K562 (cell line): ENCODE measurements around the gene MEX3D. TPM values are rescaled to one million over a fixed set of nuclear protein-coding genes. Genes with fewer than 3 reads are reported as not detected.

Experiments used
- ADNP ChIP-seq: fragments of 200-800 bp; sonication (Bioruptor generic); IDR thresholded peaks from 2 replicates; pipeline ENCODE4 v1.6.1; 2016; ENCODE audit warnings: missing genetic modification characterization, missing compliant biosample characterization
- ATF7 ChIP-seq: fragments of 450-650 bp; IDR thresholded peaks from 2 replicates; pipeline ENCODE4 v1.7.1; 2014; ENCODE audit warnings: mild to moderate bottlenecking, moderate library complexity
- BRD9 ChIP-seq: fragments of 450-650 bp; IDR thresholded peaks from 2 replicates; pipeline ENCODE4 v1.6.1; 2018; ENCODE audit warnings: low read depth; ENCODE audit not compliant: partially characterized antibody
- CBFA2T3 ChIP-seq: fragments of 450-650 bp; IDR thresholded peaks from 2 replicates; pipeline ENCODE4 v1.6.1; 2017
- CHD1 ChIP-seq: fragments of 200-600 bp; sonication (generic); IDR thresholded peaks from one replicate; pipeline ENCODE4 v1.6.1; 2012; ENCODE audit warnings: mild to moderate bottlenecking, moderate library complexity, low read length, inconsistent platforms
- ETV5 ChIP-seq: sonication (generic); formaldehyde crosslinking; IDR thresholded peaks from 2 replicates; pipeline ENCODE4 v1.4.0; 2020; ENCODE audit warnings: low read depth, mild to moderate bottlenecking, missing genetic modification reagents
- FOS ChIP-seq: IDR thresholded peaks from 3 replicates; pipeline ENCODE4 v1.6.1; 2011; ENCODE audit not compliant: insufficient read length; ENCODE audit errors: extremely low read depth
- GABPB1 ChIP-seq: sonication (generic); formaldehyde crosslinking; IDR thresholded peaks from 2 replicates; pipeline ENCODE4 v1.8.0; 2022; ENCODE audit warnings: mild to moderate bottlenecking, missing genetic modification reagents
- IFI16 ChIP-seq: fragments of 250-450 bp; sonication (Bioruptor Pico); IDR thresholded peaks from 2 replicates; pipeline ENCODE4 v2.1.2; 2022; ENCODE audit warnings: mild to moderate bottlenecking, inconsistent platforms
- NRF1 ChIP-seq, 2 experiments: fragments of 450-650 bp; IDR thresholded peaks in 1 of 2; conservative IDR thresholded peaks in 1 of 2; 2 replicates each; pipeline ENCODE4 v1.6.1; 2014; ENCODE audit warnings: mild to moderate bottlenecking in 2 of 2
- PHF8 ChIP-seq: fragments of 200-600 bp; sonication (generic); IDR thresholded peaks from 2 replicates; pipeline ENCODE4 v1.6.1; 2012; ENCODE audit warnings: mixed run types, mild to moderate bottlenecking, inconsistent platforms, low read length, moderate library complexity, borderline replicate concordance
- RCOR1 ChIP-seq, 2 experiments: IDR thresholded peaks; 2 replicates each; pipeline ENCODE4 v1.6.1; 2012; ENCODE audit warnings: low read depth in 2 of 2, low read length in 2 of 2, borderline replicate concordance in 1 of 2, improper control_type of control experiment in 1 of 2
- SMARCA4 ChIP-seq: fragments of 450-650 bp; IDR thresholded peaks from 2 replicates; pipeline ENCODE4 v1.6.1; 2016
- SMARCA5 ChIP-seq: fragments of 450-650 bp; IDR thresholded peaks from 2 replicates; pipeline ENCODE4 v1.6.1; 2016
- SMARCC2 ChIP-seq: fragments of 450-650 bp; IDR thresholded peaks from 2 replicates; pipeline ENCODE4 v1.6.1; 2017; ENCODE audit warnings: antibody characterized with exemption, moderate library complexity, mild to moderate bottlenecking, low read depth
- TAL1 ChIP-seq: fragments of 450-650 bp; IDR thresholded peaks from 2 replicates; pipeline ENCODE4 v1.6.1; 2016; ENCODE audit warnings: mild to moderate bottlenecking
- TARDBP ChIP-seq: fragments of 450-650 bp; IDR thresholded peaks from 2 replicates; pipeline ENCODE4 v1.6.1; 2016
- TBL1XR1 ChIP-seq, 2 experiments: IDR thresholded peaks; 2 replicates each; pipeline ENCODE4 v1.6.1; 2012; ENCODE audit warnings: improper control_type of control experiment in 2 of 2, low read length in 2 of 2, mild to moderate bottlenecking in 1 of 2
- THAP7 ChIP-seq: fragments of 250-450 bp; sonication (Bioruptor Pico); IDR thresholded peaks from 2 replicates; pipeline ENCODE4 v1.5.0; 2021
- XRCC5 ChIP-seq: fragments of 200-400 bp; formaldehyde crosslinking; IDR thresholded peaks from 2 replicates; pipeline ENCODE4 v1.6.1; 2017; ENCODE audit warnings: low read depth, mild to moderate bottlenecking, low read length
- ZNF277 ChIP-seq: fragments of 250-450 bp; sonication (Bioruptor Pico); IDR thresholded peaks from 2 replicates; pipeline ENCODE4 v1.8.0; 2022; ENCODE audit warnings: inconsistent platforms, mild to moderate bottlenecking, moderate library complexity, borderline replicate concordance
- ZNF57 ChIP-seq: fragments of 450-650 bp; formaldehyde crosslinking; IDR thresholded peaks from 2 replicates; pipeline ENCODE4 v1.4.0; 2020; ENCODE audit warnings: mild to moderate bottlenecking, moderate library complexity
- polyA plus RNA-seq, 8 experiments: library from polyadenylated mRNA; depleted of rRNA in 4 of 8; stranded (reverse) in 5 of 8; unstranded in 3 of 8; fragments of >200 nt; fragmentation: Nextera tagmentation in 2 of 8; fragmentation: Illumina TruSeq in 1 of 8; extraction: Ambion mirVana in 2 of 8; extraction: Trizol in 1 of 8; gene quantifications; 2 replicates each; pipeline versions ENCODE4 v1.2.1 to v1.2.3, GENCODE V29; 2011 to 2014; ENCODE audit warnings: inconsistent platforms in 1 of 8, missing spikeins in 1 of 8
- total RNA-seq, 7 experiments: library from RNA; depleted of rRNA in 6 of 7; stranded (reverse); fragments of >200 nt in 6 of 7; fragmentation: Illumina TruSeq in 2 of 7; extraction: Trizol in 2 of 7; gene quantifications; 2 replicates each; pipeline versions ENCODE4 v1.2.1 to v1.2.3, GENCODE V29; 2011 to 2021; ENCODE audit warnings: low replicate concordance in 1 of 7

The MEX3D gene
- total and polyA plus RNA-seq, 9 of the 15 experiments (the other 6 are each of a cell fraction or from before 2014, with no cell fraction given): 1.7 to 39.3 (median 5.7) TPM

- TF ChIP-seq ZNF277 (CRISPR knock-in tag): no peak
- no peak for TF ChIP-seq PHF8
- peak; percentile 80 for TF ChIP-seq CBFA2T3
- peak; percentile 58; the same call in 1 of the 2 replicates for TF ChIP-seq TARDBP
- TF ChIP-seq BRD9: peak; percentile 24
- no peak for TF ChIP-seq IFI16 (CRISPR knock-in tag)
- TF ChIP-seq ZNF57 (CRISPR knock-in tag): no peak
- no peak for TF ChIP-seq FOS
- 0 out of 2 replicates have a peak, but pooled peaks have one; percentile 9 for TF ChIP-seq ETV5 (CRISPR knock-in tag)
- peak; percentile 53; the same call in 1 of the 2 replicates for TF ChIP-seq ATF7
- TF ChIP-seq SMARCC2: peak; percentile 38; the same call in 1 of the 2 replicates
- TF ChIP-seq ADNP: 0 out of 2 replicates have a peak, but pooled peaks have one; percentile 32
- peak in 1 of 2 experiments; percentile 36; a peak in 2 of 4 replicates for TF ChIP-seq NRF1 (conservative IDR thresholded peaks at IDR 0.05 in 1 of 2, IDR thresholded peaks at IDR 0.05 in 1 of 2)
- peak; percentile 63; the same call in 1 of the 2 replicates for TF ChIP-seq TAL1
- TF ChIP-seq TBL1XR1 (IDR thresholded peaks at IDR 0.05; ENCODE audit: low read length in 2 of 2): peak in 1 of 2 experiments; percentile 52; a peak in 1 of 4 replicates
- peak; percentile 69 for TF ChIP-seq SMARCA5
- no peak for TF ChIP-seq XRCC5
- TF ChIP-seq GABPB1 (CRISPR knock-in tag): 0 out of 2 replicates have a peak, but pooled peaks have one; percentile 45
- peak in 1 of 2 experiments; percentile 46; a peak in 1 of 4 replicates for TF ChIP-seq RCOR1 (IDR thresholded peaks at IDR 0.05; ENCODE audit: borderline replicate concordance in 1 of 2, low read depth in 2 of 2, low read length in 2 of 2)
- TF ChIP-seq SMARCA4: peak; percentile 88
- no peak for TF ChIP-seq CHD1
- no peak for TF ChIP-seq THAP7 (CRISPR knock-in tag)
Measured at GRCh38 chr19:1601613-1602064, 33.5 kb upstream of the MEX3D start (continued).
